GM23338 (cell line): ENCODE data around the gene LLGL2. TPM values are rescaled to one million over a fixed set of nuclear protein-coding genes. Genes with fewer than 3 reads are reported as not detected.

ENCODE experiments used
- ATAC-seq: fragments of 200-7000 bp; cut with Tn5 transposase; 3 replicates; pipeline ENCODE4 v1.9.1; 2020
- DNase-seq: peaks from one replicate; pipeline ENCODE4 v3.0.0-alpha.2; 2015; ENCODE audit warnings: low spot score
- H2AFZ ChIP-seq: fragments of 200-600 bp; sonication (generic); 2 replicates; pipeline ENCODE4 v1.8.0; 2016; ENCODE audit warnings: antibody characterized with exemption, mild to moderate bottlenecking, moderate library complexity
- H3F3A ChIP-seq: fragments of 200-600 bp; sonication (generic); replicated peaks from 2 replicates; pipeline ENCODE4 v1.8.0; 2017; ENCODE audit warnings: antibody characterized with exemption, mixed run types, low read depth
- H3K27ac ChIP-seq: fragments of 200-600 bp; sonication (generic); 2 replicates; pipeline ENCODE4 v1.6.1; 2016; ENCODE audit warnings: low read depth
- H3K27me3 ChIP-seq: fragments of 200-600 bp; sonication (generic); 2 replicates; pipeline ENCODE4 v1.8.0; 2016; ENCODE audit warnings: mild to moderate bottlenecking, mixed run types, moderate library complexity; ENCODE audit not compliant: insufficient read depth
- H3K36me3 ChIP-seq: fragments of 200-600 bp; sonication (generic); 2 replicates; pipeline ENCODE4 v1.8.0; 2016; ENCODE audit warnings: mild to moderate bottlenecking; ENCODE audit not compliant: insufficient read depth
- H3K4me1 ChIP-seq: fragments of 200-600 bp; sonication (generic); 2 replicates; pipeline ENCODE4 v1.8.0; 2016; ENCODE audit warnings: mild to moderate bottlenecking, moderate library complexity; ENCODE audit not compliant: insufficient read depth
- H3K4me2 ChIP-seq: fragments of 200-600 bp; sonication (generic); 2 replicates; pipeline ENCODE4 v1.7.1; 2017; ENCODE audit warnings: mixed run types
- H3K4me3 ChIP-seq: fragments of 200-600 bp; sonication (generic); 2 replicates; pipeline ENCODE4 v1.6.1; 2016; ENCODE audit warnings: mixed run types
- H3K79me2 ChIP-seq: fragments of 200-600 bp; sonication (generic); replicated peaks from 2 replicates; pipeline ENCODE4 v1.8.0; 2017; ENCODE audit warnings: mild to moderate bottlenecking; ENCODE audit not compliant: insufficient read depth
- H3K9me2 ChIP-seq: fragments of 200-600 bp; sonication (generic); 2 replicates; pipeline ENCODE4 v1.8.0; 2017; ENCODE audit not compliant: insufficient read depth
- H4K20me1 ChIP-seq: fragments of 200-600 bp; sonication (generic); replicated peaks from 2 replicates; pipeline ENCODE4 v1.8.0; 2017; ENCODE audit warnings: mild to moderate bottlenecking; ENCODE audit not compliant: insufficient read depth
- H3K27ac Mint-ChIP-seq: 2 replicates; pipeline ENCODE4 v1.8.0; 2020; ENCODE audit warnings: inconsistent platforms, mild to moderate bottlenecking, moderate library complexity, mixed read lengths
- H3K27me3 Mint-ChIP-seq: 3 replicates; pipeline ENCODE4 v1.8.0; 2022; ENCODE audit warnings: low read depth, mild to moderate bottlenecking, moderate library complexity, mixed read lengths, inconsistent platforms; ENCODE audit not compliant: insufficient read depth, poor library complexity
- H3K36me3 Mint-ChIP-seq: 3 replicates; pipeline ENCODE4 v1.8.0; 2021; ENCODE audit warnings: low read depth, mild to moderate bottlenecking, inconsistent platforms, moderate library complexity, mixed read lengths
- H3K4me1 Mint-ChIP-seq: 3 replicates; pipeline ENCODE4 v1.8.0; 2020; ENCODE audit warnings: mild to moderate bottlenecking, inconsistent platforms, mixed read lengths
- H3K4me3 Mint-ChIP-seq: 3 replicates; pipeline ENCODE4 v1.8.0; 2021; ENCODE audit warnings: moderate library complexity, mild to moderate bottlenecking, inconsistent platforms, mixed read lengths
- H3K9me3 Mint-ChIP-seq: 3 replicates; pipeline ENCODE4 v1.8.0; 2020; ENCODE audit warnings: moderate library complexity, mild to moderate bottlenecking, inconsistent platforms, mixed read lengths
- CREB1 ChIP-seq: fragments of 250-450 bp; sonication (Bioruptor Pico); IDR thresholded peaks from 2 replicates; pipeline ENCODE4 v1.5.0; 2020; ENCODE audit warnings: low read depth, mild to moderate bottlenecking, moderate library complexity
- ETS1 ChIP-seq: IDR thresholded peaks from 2 replicates; pipeline ENCODE4 v1.6.1; 2016; ENCODE audit warnings: antibody characterized with exemption
- EZH2 ChIP-seq: fragments of 200-600 bp; sonication (generic); IDR thresholded peaks from one replicate; pipeline ENCODE4 v1.8.0; 2017; ENCODE audit warnings: antibody characterized with exemption, mild to moderate bottlenecking, low read depth; ENCODE audit not compliant: unreplicated experiment
- EZH2phosphoT487 ChIP-seq: fragments of 200-600 bp; sonication (generic); IDR thresholded peaks from one replicate; pipeline ENCODE4 v1.8.1; 2018; ENCODE audit warnings: antibody characterized with exemption; ENCODE audit not compliant: unreplicated experiment
- JUNB ChIP-seq: IDR thresholded peaks from one replicate; pipeline ENCODE4 v1.6.1; 2016; ENCODE audit warnings: antibody characterized with exemption; ENCODE audit not compliant: unreplicated experiment
- NANOG ChIP-seq: IDR thresholded peaks from 2 replicates; pipeline ENCODE4 v1.6.1; 2016; ENCODE audit warnings: antibody characterized with exemption, borderline replicate concordance
- POLR2AphosphoS5 ChIP-seq: IDR thresholded peaks from 2 replicates; pipeline ENCODE4 v1.6.1; 2016; ENCODE audit warnings: antibody characterized with exemption, low read depth
- REST ChIP-seq: IDR thresholded peaks from one replicate; pipeline ENCODE4 v1.6.1; 2018; ENCODE audit warnings: antibody characterized with exemption; ENCODE audit not compliant: unreplicated experiment
- STAT1 ChIP-seq: IDR thresholded peaks from one replicate; pipeline ENCODE4 v1.6.1; 2016; ENCODE audit warnings: antibody characterized with exemption; ENCODE audit not compliant: unreplicated experiment
- ZNF114 ChIP-seq: fragments of 250-450 bp; sonication (Bioruptor Pico); IDR thresholded peaks from 2 replicates; pipeline ENCODE4 v1.5.0; 2020; ENCODE audit warnings: mild to moderate bottlenecking, moderate library complexity
- ZNF331 ChIP-seq: fragments of 250-450 bp; sonication (Bioruptor Pico); IDR thresholded peaks from 2 replicates; pipeline ENCODE4 v1.5.0; 2020; ENCODE audit warnings: low read depth, mild to moderate bottlenecking, moderate library complexity
- ZNF462 ChIP-seq: fragments of 250-450 bp; sonication (Bioruptor Pico); IDR thresholded peaks from 2 replicates; pipeline ENCODE4 v1.5.0; 2020; ENCODE audit warnings: mild to moderate bottlenecking, moderate library complexity
- polyA plus RNA-seq: library from polyadenylated mRNA; unstranded; fragments of >200 nt; fragmentation: Nextera tagmentation; extraction: Ambion mirVana; gene quantifications from 2 replicates; pipeline ENCODE4 v1.2.1, GENCODE V29; 2016
- total RNA-seq: library from RNA; depleted of rRNA; stranded (reverse); fragments of >200 nt; shearing (Covaris generic); gene quantifications from 2 replicates; pipeline ENCODE4 v1.2.3, GENCODE V29; 2014
- TF ChIP-seq, protein P1 (sequence below), 2 experiments: fragments of 200-600 bp in 1 of 2; sonication (generic) in 1 of 2; conservative IDR thresholded peaks; 2 replicates each; pipeline versions ENCODE4 v1.5.1 to v1.6.1; 2016 to 2017; ENCODE audit warnings: antibody characterized with exemption in 2 of 2, low read depth in 2 of 2, mild to moderate bottlenecking in 2 of 2, moderate library complexity in 1 of 2

The LLGL2 gene
- total and polyA plus RNA-seq, 2 experiments from 2014 or later: 62.5 to 78.5 TPM

- no peak for TF ChIP-seq REST
- TF ChIP-seq, protein P1, sequence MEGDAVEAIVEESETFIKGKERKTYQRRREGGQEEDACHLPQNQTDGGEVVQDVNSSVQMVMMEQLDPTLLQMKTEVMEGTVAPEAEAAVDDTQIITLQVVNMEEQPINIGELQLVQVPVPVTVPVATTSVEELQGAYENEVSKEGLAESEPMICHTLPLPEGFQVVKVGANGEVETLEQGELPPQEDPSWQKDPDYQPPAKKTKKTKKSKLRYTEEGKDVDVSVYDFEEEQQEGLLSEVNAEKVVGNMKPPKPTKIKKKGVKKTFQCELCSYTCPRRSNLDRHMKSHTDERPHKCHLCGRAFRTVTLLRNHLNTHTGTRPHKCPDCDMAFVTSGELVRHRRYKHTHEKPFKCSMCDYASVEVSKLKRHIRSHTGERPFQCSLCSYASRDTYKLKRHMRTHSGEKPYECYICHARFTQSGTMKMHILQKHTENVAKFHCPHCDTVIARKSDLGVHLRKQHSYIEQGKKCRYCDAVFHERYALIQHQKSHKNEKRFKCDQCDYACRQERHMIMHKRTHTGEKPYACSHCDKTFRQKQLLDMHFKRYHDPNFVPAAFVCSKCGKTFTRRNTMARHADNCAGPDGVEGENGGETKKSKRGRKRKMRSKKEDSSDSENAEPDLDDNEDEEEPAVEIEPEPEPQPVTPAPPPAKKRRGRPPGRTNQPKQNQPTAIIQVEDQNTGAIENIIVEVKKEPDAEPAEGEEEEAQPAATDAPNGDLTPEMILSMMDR (conservative IDR thresholded peaks at IDR 0.05; ENCODE audit: low read depth in 2 of 2): no peak
- no peak for TF ChIP-seq NANOG
- no peak for TF ChIP-seq ZNF331 (CRISPR knock-in tag)
- TF ChIP-seq CREB1: no peak
- no peak for TF ChIP-seq STAT1
Measured at GRCh38 chr17:75602644-75603043, 77.1 kb downstream of the LLGL2 start (continued).

GRCh38 chr17:75603123-75603522 lies 77.6 kb downstream of the LLGL2 start:
- H3K27ac ChIP-seq: no peak overlapping the region
- Mint-ChIP-seq H3K4me1 (no peaks in the 10 kb centered on the region), H3K9me3 (no peaks in the 10 kb centered on the region), H3K27me3 (peaks cover 15% of the 10 kb centered on the region), H3K27ac (no peak overlapping the region), H3K4me3 (no peak overlapping the region), H3K36me3 (no peaks in the 10 kb centered on the region; the same call in 2 of the 3 replicates)
- no peaks in the 10 kb centered on the region for H3F3A ChIP-seq
- H2AFZ ChIP-seq: no peak overlapping the region
- DNase-seq (no peak), ATAC-seq (no peak)
- H3K4me2 ChIP-seq: no peak overlapping the region
- H3K4me1 ChIP-seq: no peaks in the 10 kb centered on the region
- no peaks in the 10 kb centered on the region for H3K27me3 ChIP-seq
- H3K9me2 ChIP-seq: no peaks in the 10 kb centered on the region
- H3K4me3 ChIP-seq: no peak overlapping the region
- H3K36me3 ChIP-seq: no peaks in the 10 kb centered on the region
- H4K20me1 ChIP-seq: no peaks in the 10 kb centered on the region
- H3K79me2 ChIP-seq: no peaks in the 10 kb centered on the region
- TF ChIP-seq ZNF331 (CRISPR knock-in tag): no peak
- no peak for TF ChIP-seq STAT1
- no peak for TF ChIP-seq CREB1
- TF ChIP-seq EZH2phosphoT487: no peak
- TF ChIP-seq POLR2AphosphoS5: no peak
- TF ChIP-seq EZH2: no peak
- TF ChIP-seq ZNF462 (CRISPR knock-in tag): no peak
- TF ChIP-seq ETS1: no peak
- TF ChIP-seq JUNB: no peak
- TF ChIP-seq ZNF114 (CRISPR knock-in tag): no peak
